Endometrial microvascular endothelial cells (primary cell): ENCODE measurements around the gene C16orf96. TPM values are rescaled to one million over a fixed set of nuclear protein-coding genes. Genes with fewer than 3 reads are reported as not detected.

ENCODE experiments used
- in situ Hi-C: cut with HindIII; loops from 2 replicates; pipeline ENCODE4 v1.10.0; 2017; ENCODE audit warnings: low sequenced_read_pairs, low pct_unique_long_range_greater_than_20kb; ENCODE audit errors: inconsistent ontology term
- total RNA-seq: library from RNA; depleted of rRNA; stranded (reverse); fragments of >200 nt; gene quantifications from one replicate; pipeline ENCODE4 v1.2.3, GENCODE V29; 2015; ENCODE audit errors: inconsistent ontology term

C16orf96 gene
- not detected for total RNA-seq

DNA sequence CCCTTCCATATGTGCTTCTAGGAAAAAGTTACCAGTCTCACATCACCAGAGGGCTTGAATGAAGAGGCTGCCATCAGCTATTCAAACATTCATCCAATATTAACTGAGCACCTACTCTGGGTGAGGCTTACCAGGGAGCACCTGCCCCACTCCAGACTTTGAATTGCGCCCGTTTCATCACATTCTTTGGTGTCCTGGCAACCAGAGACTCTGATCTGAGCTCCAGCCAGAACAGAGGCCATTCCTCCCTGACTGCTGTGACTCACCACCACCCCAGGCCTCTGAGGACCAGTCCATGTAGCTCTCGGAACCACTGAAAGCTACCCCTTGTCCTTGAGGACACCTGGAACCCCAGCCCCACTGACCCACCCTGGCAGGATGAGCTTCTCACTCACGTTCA is at the start of gene C16orf96:
TSS of gene C16orf96 (plus strand) at position 229 of the 400 bp plus-strand sequence. CDS start at position 379, 150 bp downstream.
- in situ Hi-C loops, result no loop called here

GRCh38 chr16:4506450-4506849 is 49.7 kb upstream of the C16orf96 start:
- in situ Hi-C loops, result loop anchor here (10.0 kb wide), 1 partner anchor 52 kb away; no protein-coding TSS in a partner anchor

DNA sequence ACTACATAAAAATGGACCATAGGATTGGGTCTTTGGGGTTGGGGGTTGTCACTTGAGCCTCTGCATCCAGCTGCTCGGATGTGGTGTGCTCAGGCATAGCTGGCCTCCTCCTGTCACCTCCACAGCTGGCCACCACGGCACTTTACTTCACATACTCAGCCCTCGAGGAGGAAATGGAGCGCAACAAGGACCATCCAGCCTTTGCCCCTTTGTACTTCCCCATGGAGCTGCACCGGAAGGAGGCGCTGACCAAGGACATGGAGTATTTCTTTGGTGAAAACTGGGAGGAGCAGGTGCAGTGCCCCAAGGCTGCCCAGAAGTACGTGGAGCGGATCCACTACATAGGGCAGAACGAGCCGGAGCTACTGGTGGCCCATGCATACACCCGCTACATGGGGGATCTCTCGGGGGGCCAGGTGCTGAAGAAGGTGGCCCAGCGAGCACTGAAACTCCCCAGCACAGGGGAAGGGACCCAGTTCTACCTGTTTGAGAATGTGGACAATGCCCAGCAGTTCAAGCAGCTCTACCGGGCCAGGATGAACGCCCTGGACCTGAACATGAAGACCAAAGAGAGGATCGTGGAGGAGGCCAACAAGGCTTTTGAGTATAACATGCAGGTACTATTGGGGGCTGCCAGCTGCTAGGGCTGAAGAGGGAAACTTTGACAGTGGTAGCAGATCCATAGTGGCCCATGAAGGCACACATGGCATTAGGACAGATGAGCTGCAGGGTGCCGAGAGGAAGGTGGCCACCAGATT is 48.4 kb upstream of the C16orf96 start:
- in situ Hi-C loops, result loop anchor here (10.0 kb wide), 1 partner anchor 53 kb away; no protein-coding TSS in a partner anchor

- in situ Hi-C loops, result loop anchor here (10.0 kb wide), 1 partner anchor 54 kb away; no protein-coding TSS in a partner anchor
Measured at GRCh38 chr16:4508806-4509205, 47.3 kb upstream of the C16orf96 start.

GRCh38 chr16:4509420-4509819 is 46.7 kb upstream of the C16orf96 start:
- in situ Hi-C loops, result loop anchor here (10.0 kb wide), 1 partner anchor 55 kb away; no protein-coding TSS in a partner anchor

DNA sequence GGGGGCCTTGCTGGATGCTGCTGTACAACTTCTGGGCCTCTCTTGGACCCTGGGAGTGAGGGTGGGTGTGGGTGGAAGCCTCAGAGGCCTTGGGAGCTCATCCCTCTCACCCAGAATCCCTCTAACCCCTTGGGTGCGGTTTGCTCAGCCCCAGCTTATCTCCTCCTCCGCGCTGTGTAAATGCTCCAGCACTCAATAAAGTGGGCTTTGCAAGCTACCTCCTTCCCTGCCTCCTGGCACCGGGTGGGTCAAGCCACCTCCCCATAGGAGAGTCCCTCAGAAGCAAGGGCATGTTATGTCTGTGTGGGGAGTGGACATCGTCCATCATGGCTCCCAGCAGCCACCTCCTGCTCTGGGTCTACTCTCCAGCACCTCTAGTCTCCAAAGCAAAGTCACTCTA is 46.0 kb upstream of the C16orf96 start:
- in situ Hi-C loops, result no loop called here

DNA sequence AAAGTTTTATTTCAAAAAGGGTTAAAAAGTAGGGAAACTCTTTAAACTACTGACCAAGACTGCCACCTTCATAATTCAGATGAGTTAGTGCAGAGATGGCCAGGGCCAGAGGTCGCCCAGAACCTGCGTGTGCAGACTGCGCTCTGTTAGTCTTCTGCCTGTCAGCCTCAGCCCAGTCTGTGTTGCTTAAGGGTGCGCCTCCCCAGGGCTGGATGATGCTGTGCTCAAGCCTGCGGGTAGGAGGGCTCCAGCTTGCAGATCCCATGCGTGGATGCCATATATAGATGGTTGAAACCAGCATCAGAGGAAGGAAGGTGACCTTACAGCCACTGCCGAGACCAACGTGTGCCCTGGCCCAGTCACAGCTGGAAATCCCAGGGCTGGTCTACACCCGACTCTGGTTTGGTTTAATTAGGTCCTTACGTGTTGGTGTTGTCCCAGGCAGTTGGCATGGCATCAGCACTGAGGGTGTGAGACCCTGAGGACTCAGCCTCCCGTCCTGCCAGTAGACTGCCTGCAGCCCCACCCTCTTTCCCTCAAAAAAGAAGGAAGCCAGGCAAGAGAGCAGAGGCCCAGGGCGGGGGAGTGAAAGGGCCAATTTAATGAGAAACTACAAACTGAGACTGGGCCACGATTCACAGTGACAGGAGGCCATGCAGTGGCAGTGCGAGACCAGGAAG is 45.3 kb upstream of the C16orf96 start:
- in situ Hi-C loops, result no loop called here

DNA sequence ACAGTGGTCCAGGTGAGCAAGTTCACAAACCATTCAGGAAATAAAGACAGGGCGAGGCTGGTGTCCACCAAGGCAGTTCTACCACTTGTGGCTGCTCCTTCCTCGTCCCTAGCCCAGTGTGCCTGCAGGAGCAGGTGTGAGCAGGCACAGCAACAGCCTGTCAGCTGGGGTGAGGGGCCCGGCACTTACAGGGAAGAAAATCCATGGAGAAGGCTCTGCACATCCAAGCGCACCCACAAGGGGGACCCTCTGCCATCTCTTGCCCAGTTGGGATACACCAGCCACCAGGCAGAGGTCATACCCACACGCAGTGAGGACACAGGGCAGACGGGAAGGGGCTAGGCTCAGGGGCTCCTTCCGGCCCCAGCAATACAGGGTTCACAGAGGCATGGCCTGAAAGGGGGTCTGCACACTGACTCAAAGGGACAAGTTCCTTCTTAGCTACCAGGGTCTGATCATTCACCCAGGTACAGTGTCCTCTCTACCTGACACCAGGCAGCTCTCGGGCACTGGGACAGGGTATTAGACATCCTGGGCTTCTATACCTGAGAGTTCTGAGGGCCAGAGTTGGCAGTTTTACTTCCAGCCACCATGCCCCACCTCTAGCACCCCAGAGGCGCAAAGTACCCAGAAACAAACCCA is 44.6 kb upstream of the C16orf96 start:
- in situ Hi-C loops, result no loop called here

DNA sequence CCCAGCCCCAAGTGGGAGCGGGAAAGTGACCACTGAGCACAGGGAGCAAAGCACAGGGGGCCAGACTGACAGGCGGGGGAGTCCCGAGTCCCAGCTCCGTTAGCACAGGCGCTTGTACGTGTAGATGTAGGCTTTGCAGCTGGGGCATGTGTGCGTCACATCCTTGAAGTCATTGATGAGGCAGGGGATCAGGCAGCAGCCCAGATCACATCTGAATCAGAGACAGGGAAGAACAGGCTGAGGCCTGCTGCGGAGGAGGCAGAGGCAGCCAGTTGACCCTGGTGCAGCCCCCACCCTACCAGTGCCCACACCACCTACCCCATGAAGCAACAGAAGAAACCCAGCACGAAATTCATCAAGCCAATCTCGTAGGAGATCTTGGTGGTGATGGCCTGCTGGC is 43.7 kb upstream of the C16orf96 start:
- in situ Hi-C loops, result no loop called here

- in situ Hi-C loops, result no loop called here
Measured at GRCh38 chr16:4513086-4513860, 42.9 kb upstream of the C16orf96 start.

- in situ Hi-C loops, result no loop called here
Measured at GRCh38 chr16:4513881-4514280, 42.3 kb upstream of the C16orf96 start.

- in situ Hi-C loops, result no loop called here
Measured at GRCh38 chr16:4514606-4515005, 41.5 kb upstream of the C16orf96 start.

DNA sequence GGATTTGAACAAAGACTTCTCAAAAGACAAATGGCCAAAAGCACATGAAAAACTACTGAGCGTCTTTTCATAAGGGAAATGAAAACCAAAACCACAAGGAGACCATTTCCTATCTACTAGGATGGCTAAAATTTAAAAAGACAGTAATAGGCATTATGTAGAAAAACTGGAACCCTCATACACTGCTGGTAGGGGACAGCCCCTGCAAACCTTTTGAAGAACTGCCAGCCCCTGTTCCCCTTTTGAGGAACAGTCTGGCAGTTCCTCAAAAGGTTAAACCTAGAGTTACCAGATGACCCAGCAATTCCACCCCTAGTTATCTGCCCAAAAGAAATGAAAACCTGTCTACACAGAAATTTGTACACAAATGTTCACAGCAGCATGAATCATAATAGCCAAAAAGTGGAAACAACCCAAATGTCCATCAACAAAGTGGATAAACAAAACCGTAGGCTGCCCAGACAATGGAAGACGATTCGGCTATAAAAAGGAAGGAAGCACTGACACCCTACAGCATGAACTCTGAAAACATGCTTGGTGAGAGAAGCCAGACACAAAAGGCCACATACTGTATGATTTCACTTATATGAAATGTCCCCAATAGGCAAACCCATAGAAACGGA is 40.4 kb upstream of the C16orf96 start:
- in situ Hi-C loops, result no loop called here

DNA sequence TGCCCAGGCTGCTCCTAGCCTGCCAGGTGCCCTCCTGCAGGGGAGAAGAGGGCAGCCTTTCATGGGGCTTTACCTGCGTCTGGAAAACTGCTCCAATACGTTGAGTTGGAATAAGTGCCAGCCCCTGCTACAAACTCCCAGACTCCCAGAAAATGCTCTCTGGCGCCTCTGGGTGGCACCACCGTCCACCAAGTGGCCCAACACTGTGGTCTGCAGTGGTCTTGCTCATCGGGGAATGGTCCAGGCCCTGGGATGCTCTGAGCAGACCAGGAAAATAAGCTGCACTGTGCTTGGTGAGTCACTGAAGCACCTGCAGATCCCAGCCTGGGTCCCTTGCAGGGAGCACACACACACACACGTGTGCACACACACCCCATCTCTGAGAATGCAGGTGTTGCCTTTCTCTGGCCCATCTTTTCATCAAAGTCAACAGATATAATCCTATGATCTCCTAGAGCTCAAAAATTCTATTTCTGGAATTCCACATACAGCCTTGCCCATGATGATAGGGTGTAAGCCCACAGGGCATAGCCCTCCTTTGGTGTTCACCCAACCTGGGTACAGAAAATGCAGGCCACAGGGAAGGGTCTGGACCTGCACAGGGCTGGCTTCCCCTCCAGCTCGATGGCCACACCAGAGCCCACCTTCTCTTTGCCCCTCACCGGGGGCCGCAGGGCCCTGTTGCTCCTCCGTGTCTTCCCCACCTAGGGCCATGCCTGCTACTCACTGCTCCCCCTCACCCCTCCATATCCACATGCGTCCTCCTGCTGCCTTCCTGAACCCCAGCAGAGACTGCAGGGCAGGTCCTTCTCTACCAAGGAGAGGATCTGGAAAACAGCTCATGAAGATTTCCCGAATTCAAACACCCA is 38.1 kb upstream of the C16orf96 start:
- in situ Hi-C loops, result no loop called here

DNA sequence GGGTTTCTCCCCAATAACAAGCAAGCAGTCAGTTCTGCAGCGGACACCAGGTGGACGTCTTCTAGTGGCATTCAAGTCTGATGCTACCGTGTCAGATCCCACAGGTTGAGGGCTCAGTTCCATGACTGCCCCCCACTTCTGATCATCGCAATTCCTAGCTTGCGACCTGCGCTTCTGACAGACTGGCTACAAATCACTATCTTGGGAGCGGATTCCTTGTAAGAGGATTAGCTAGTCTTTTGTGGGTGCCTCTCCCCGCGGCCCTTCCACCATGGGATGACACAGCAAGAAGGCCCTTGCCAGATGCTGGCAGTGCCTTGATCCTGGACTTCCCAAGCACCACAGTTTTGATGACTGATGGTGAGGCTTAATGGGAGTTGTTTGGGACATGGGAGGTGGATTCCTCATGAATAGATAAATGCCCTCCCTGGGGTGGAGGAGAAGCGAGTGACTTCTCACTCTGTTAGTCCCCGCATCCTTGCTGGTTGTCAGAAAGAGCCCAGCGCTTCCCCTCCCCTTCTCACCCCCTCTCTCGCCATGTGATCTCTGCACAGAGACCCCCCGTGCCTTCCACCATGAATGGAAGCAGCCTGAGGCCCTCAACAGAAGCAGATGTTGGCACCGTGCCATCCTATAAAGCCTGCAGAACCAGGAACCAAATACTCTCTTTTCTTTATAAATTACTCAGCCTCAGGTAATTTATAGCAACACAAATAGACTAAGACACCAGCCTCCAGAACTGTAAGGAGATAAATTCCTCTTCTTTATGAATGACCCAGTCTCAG is 36.7 kb upstream of the C16orf96 start:
- in situ Hi-C loops, result no loop called here

- in situ Hi-C loops, result no loop called here
Measured at GRCh38 chr16:4520913-4521312, 35.2 kb upstream of the C16orf96 start.

GRCh38 chr16:4522051-4522581 is 34.0 kb upstream of the C16orf96 start:
- in situ Hi-C loops, result no loop called here
